ENCODE results near the gene UBR4. TPM values are rescaled to one million over a fixed set of nuclear protein-coding genes. Genes with fewer than 3 reads are reported as not detected.
"Not testable (repeated sequence)": the region's sequence is repeated elsewhere in the genome, so short reads cannot be mapped to it uniquely, and the experiment has no call there.

The UBR4 gene
- polyA plus RNA-seq, 6 donors from 2014 or later, result 3.5 to 25.2 (median 15.5) TPM

DNA sequence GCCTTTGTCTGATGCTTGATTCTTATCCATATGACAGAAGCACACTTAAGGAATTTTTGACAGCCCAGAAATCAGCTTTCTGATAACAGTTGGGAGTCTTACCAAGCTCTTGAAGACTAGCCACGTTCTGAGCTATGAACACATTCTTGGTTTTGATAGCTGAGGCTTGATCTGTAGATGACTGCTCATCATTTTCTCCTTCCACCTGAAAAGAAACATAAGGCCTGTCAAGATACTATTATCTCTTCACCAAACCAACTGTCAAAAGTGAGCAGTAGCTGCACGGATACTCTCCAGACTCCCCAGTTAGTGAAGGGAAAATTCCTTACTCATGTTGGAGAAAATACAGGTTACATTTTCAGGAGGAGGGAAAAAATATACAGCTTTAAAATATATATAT lies 12.2 kb downstream of the UBR4 start:
- no peak for DNase-seq
- Mint-ChIP-seq H3K27me3 (no peaks in the 10 kb centered on the region), H3K4me1 (peaks cover 8 to 15% (median 11%) of the 10 kb centered on the region in 3 donors), H3K27ac (no peak overlapping the region), H3K4me3 (no peak overlapping the region), H3K36me3 (peaks cover 27 to 31% of the 10 kb centered on the region in 2 donors), H3K9me3 (no peaks in the 10 kb centered on the region)
- ATAC-seq (ENCODE audit: low read depth in 2 of 2), result no peak

DNA sequence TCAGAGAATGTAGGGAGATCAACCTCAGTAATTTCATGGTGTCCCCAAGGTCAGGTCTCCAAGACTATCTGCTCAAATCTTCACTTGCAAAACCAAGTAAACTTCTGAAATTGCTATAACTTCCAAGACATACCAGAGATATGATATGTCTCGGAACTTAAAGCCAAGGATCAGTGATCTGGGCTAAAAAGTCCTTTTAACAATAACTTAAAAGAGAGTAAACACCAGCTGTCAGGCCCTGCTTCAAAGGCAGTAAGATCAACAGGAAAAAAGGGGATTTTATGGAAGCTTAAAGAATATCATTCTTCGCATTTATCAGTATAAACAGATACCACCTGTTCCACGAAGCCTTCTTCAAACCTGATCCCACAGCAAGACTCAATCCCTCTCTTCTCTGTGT lies 13.7 kb downstream of the UBR4 start:
- Mint-ChIP-seq H3K36me3 (peaks cover 27 to 44% of the 10 kb centered on the region in 2 donors), H3K4me1 (peaks cover 0 to 5% (median 4%) of the 10 kb centered on the region in 3 donors), H3K27me3 (no peaks in the 10 kb centered on the region), H3K4me3 (no peak overlapping the region), H3K27ac (peak overlapping the region in 1 of 6 donors; percentile 30), H3K9me3 (no peaks in the 10 kb centered on the region)
- ATAC-seq (ENCODE audit: low read depth in 2 of 2) (no peak), DNase-seq (no peak)

- DNase-seq, result no peak
- H3K27ac Mint-ChIP-seq, result peak overlapping the region in 1 of 6 donors; percentile 75
- no peak overlapping the region for H3K4me3 Mint-ChIP-seq
Observed at GRCh38 chr1:19193004-19193403, 17.1 kb downstream of the UBR4 start.

GRCh38 chr1:19191811-19192210 lies 18.3 kb downstream of the UBR4 start:
- H3K36me3 Mint-ChIP-seq, result peaks cover 29 to 44% of the 10 kb centered on the region in 2 donors
- no peaks in the 10 kb centered on the region for H3K9me3 Mint-ChIP-seq
- DNase-seq (no peak), ATAC-seq (ENCODE audit: low read depth in 2 of 2) (no peak)
- H3K27ac Mint-ChIP-seq, result no peak overlapping the region
- no peaks in the 10 kb centered on the region for H3K27me3 Mint-ChIP-seq
- peaks cover 0 to 10% (median 0%) of the 10 kb centered on the region in 3 donors for H3K4me1 Mint-ChIP-seq
- no peak overlapping the region for H3K4me3 Mint-ChIP-seq

More at GRCh38 chr1:19193004-19193403, 17.1 kb downstream of the UBR4 start:
- Mint-ChIP-seq H3K9me3 (no peaks in the 10 kb centered on the region), H3K27me3 (no peaks in the 10 kb centered on the region), H3K4me1 (peaks cover 0 to 10% (median 0%) of the 10 kb centered on the region in 3 donors), H3K36me3 (peaks cover 31 to 45% of the 10 kb centered on the region in 2 donors)
- no peak for ATAC-seq (ENCODE audit: low read depth in 2 of 2)

DNA sequence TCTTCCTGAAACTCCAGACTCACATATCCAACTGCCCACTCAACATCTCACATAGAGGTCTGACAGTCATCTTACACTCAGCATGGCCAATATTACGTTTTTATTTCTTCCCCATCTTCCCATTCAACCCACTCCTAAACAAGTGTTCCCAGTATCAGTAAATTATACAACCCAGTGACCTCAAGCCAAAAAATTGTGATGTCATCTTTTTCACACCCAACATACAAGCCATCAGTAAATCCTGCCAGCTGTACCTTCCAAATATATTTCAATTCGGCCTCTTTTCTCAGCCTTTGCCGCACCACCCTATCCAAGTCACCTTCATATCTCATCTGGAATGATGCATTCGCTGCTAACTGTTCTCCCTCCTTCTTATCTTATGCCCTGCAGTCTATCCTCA lies 19.6 kb downstream of the UBR4 start:
- peaks cover 28 to 52% of the 10 kb centered on the region in 2 donors for H3K36me3 Mint-ChIP-seq
- DNase-seq (no peak), ATAC-seq (ENCODE audit: low read depth in 2 of 2) (no peak)
- H3K4me3 Mint-ChIP-seq, result no peak overlapping the region
- H3K27me3 Mint-ChIP-seq, result no peaks in the 10 kb centered on the region
- H3K9me3 Mint-ChIP-seq, result no peaks in the 10 kb centered on the region
- H3K4me1 Mint-ChIP-seq, result peaks cover 0 to 6% (median 0%) of the 10 kb centered on the region in 3 donors
- H3K27ac Mint-ChIP-seq, result peak overlapping the region in 1 of 6 donors; percentile 1

- peaks cover 25 to 58% of the 10 kb centered on the region in 2 donors for H3K36me3 Mint-ChIP-seq
- H3K9me3 Mint-ChIP-seq, result no peaks in the 10 kb centered on the region
- no peak overlapping the region for H3K4me3 Mint-ChIP-seq
- H3K27ac Mint-ChIP-seq, result no peak overlapping the region
- no peaks in the 10 kb centered on the region for H3K27me3 Mint-ChIP-seq
- DNase-seq, result no peak
- H3K4me1 Mint-ChIP-seq, result peaks cover 0 to 6% (median 0%) of the 10 kb centered on the region in 3 donors
- ATAC-seq (ENCODE audit: low read depth in 2 of 2), result no peak
Observed at GRCh38 chr1:19189270-19189669, 20.8 kb downstream of the UBR4 start.

DNA sequence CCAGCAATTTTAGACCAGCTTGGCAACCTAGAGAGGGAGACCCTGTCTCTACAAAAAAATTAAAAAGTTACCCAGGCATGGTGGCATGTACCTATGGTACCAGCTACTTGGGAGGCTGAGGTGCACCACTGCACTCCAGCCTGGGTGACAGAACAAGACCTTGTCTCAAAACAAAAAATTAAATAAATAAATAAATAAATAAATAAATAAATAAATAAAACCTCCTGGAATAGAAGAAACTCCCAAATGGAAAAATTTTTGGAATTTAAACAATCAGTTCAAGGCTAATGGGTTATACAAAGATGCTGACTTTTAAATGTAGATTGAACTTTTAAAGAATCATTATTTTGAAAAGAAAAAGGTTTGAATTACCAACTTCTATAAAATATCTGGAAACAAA lies 22.2 kb downstream of the UBR4 start:
- H3K9me3 Mint-ChIP-seq, result no peaks in the 10 kb centered on the region
- no peak overlapping the region for H3K4me3 Mint-ChIP-seq
- ATAC-seq (ENCODE audit: low read depth in 2 of 2) (no peak), DNase-seq (no peak)
- H3K27me3 Mint-ChIP-seq, result no peaks in the 10 kb centered on the region
- H3K4me1 Mint-ChIP-seq, result peaks cover 0 to 6% (median 0%) of the 10 kb centered on the region in 3 donors
- peaks cover 28 to 52% of the 10 kb centered on the region in 2 donors for H3K36me3 Mint-ChIP-seq
- peak overlapping the region in 1 of 6 donors; percentile 16 for H3K27ac Mint-ChIP-seq

GRCh38 chr1:19186001-19186400 lies 24.1 kb downstream of the UBR4 start:
- Mint-ChIP-seq H3K9me3 (no peaks in the 10 kb centered on the region), H3K36me3 (peaks cover 43 to 47% of the 10 kb centered on the region in 2 donors), H3K27me3 (no peaks in the 10 kb centered on the region), H3K4me3 (no peak overlapping the region), H3K27ac (no peak overlapping the region), H3K4me1 (peaks cover 0 to 10% (median 0%) of the 10 kb centered on the region in 3 donors)
- no peak for ATAC-seq (ENCODE audit: low read depth in 2 of 2)
- DNase-seq, result no peak

DNA sequence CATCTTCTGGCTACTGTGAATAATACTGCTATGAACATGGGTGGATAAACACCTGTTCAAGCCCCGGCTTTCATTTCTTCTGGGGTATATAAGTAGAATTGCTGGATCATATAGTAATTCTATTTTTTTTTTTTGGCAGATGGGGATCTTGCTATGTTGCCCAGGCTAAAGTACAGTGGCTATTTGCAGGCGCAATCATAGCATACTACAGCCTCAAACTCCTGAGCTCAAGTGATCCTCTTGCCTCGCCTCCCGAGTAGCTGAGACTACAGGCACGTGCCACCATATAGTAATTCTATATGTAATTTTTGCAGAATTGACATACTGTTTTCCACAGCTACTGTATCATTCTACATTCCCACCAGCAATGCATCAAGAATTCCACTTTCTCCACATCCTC lies 27.8 kb downstream of the UBR4 start:
- DNase-seq (no peak), ATAC-seq (ENCODE audit: low read depth in 2 of 2) (no peak)
- peaks cover 46 to 48% of the 10 kb centered on the region in 2 donors for H3K36me3 Mint-ChIP-seq
- no peaks in the 10 kb centered on the region for H3K27me3 Mint-ChIP-seq
- H3K4me1 Mint-ChIP-seq, result peaks cover 0 to 4% (median 3%) of the 10 kb centered on the region in 3 donors
- H3K27ac Mint-ChIP-seq, result peak overlapping the region in 1 of 6 donors; percentile 7
- no peak overlapping the region for H3K4me3 Mint-ChIP-seq
- H3K9me3 Mint-ChIP-seq, result no peaks in the 10 kb centered on the region

DNA sequence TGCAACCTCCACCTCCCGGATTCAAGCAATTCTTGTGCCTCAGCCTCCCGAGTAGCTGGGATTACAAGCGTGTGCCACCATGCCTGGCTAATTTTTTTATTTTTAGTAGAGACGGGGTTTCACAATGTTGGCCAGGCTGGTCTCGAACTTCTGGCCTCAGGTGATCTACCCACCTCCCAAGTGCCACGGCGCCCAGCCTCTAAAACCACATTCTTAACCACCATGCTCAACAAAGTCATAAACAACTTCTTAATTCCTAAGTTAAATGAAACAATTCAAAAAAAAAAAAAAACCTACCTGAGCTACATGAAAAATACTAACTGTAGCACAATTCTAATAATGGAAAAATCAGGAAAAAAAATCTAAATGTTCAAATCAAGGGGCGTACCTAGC lies 29.8 kb downstream of the UBR4 start:
- not testable (repeated sequence) for DNase-seq; ATAC-seq (ENCODE audit: low read depth in 2 of 2); H3K9me3 Mint-ChIP-seq; H3K4me1 Mint-ChIP-seq; H3K27me3 Mint-ChIP-seq
- H3K27ac Mint-ChIP-seq, result peak overlapping the region in 2 of 6 donors; percentile 14 to 65
- H3K36me3 Mint-ChIP-seq, result peaks cover 36 to 39% of the 10 kb centered on the region in 2 donors
- H3K4me3 Mint-ChIP-seq, result peak overlapping the region in 1 of 8 donors; percentile 20

GRCh38 chr1:19179597-19180264 lies 30.3 kb downstream of the UBR4 start:
- H3K27me3 Mint-ChIP-seq, result no peaks in the 10 kb centered on the region
- H3K4me3 Mint-ChIP-seq, result peak overlapping the region in 1 of 8 donors; percentile 20
- H3K36me3 Mint-ChIP-seq, result peaks cover 36 to 40% of the 10 kb centered on the region in 2 donors
- ATAC-seq (ENCODE audit: low read depth in 2 of 2) (peak; percentile 38 to 52), DNase-seq (no peak)
- peak overlapping the region in 4 of 6 donors; percentile 14 to 76 (median 50) for H3K27ac Mint-ChIP-seq
- H3K4me1 Mint-ChIP-seq, result peaks cover 0 to 4% (median 3%) of the 10 kb centered on the region in 3 donors
- no peaks in the 10 kb centered on the region for H3K9me3 Mint-ChIP-seq

GRCh38 chr1:19178734-19179398 lies 31.2 kb downstream of the UBR4 start:
- Mint-ChIP-seq H3K27ac (peak overlapping the region in 2 of 6 donors; percentile 14 to 34), H3K4me1 (peaks cover 0 to 4% (median 3%) of the 10 kb centered on the region in 3 donors), H3K9me3 (no peaks in the 10 kb centered on the region), H3K27me3 (no peaks in the 10 kb centered on the region), H3K4me3 (no peak overlapping the region), H3K36me3 (peaks cover 36 to 40% of the 10 kb centered on the region in 2 donors)
- no peak for ATAC-seq (ENCODE audit: low read depth in 2 of 2)
- no peak for DNase-seq

DNA sequence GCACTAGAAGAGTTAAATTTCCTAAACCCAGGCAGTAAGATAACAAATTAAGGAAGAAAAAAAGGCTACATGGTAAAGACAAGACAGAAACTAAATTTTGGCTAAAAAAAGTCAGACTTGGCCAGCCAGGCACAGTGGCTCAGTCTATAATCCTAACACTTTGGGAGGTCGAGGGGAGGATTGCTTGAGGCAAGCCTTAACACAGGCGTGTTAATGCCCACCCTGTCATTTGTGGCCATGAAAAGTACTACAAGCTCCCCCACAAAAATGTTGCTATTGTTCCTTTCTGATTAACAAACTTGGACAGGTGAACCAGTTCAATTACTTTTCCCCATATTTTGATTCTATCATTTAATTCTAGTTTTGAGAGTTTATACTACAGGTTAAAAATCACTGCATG lies 32.3 kb downstream of the UBR4 start:
- Mint-ChIP-seq H3K27ac (no peak overlapping the region), H3K36me3 (peaks cover 33 to 47% of the 10 kb centered on the region in 2 donors)

DNA sequence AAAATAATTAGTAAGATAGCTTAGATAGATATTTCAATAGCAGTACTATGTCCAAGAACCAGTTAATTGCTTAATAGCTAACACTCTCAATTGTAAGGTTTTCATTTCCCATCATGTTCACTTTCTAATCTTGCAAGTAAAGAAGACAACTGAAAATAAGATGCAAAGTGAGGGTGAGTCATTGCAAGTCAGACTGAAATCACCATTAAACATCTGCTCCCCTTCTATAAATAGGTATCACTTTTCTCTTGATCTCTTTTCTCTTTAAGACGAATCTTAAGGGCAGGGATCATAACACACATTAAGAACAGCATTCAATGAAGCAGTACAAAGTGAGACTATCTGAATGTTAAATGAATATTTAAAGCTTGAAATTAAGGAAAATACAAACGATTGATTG lies 40.4 kb downstream of the UBR4 start:
- no peak for DNase-seq
- no peaks in the 10 kb centered on the region for H3K9me3 Mint-ChIP-seq
- H3K4me3 Mint-ChIP-seq, result no peak overlapping the region
- no peaks in the 10 kb centered on the region for H3K27me3 Mint-ChIP-seq
- no peak for ATAC-seq (ENCODE audit: low read depth in 2 of 2)
- no peaks in the 10 kb centered on the region for H3K4me1 Mint-ChIP-seq
- peaks cover 9 to 31% of the 10 kb centered on the region in 2 donors for H3K36me3 Mint-ChIP-seq
- no peak overlapping the region for H3K27ac Mint-ChIP-seq

More for the DNA sequence above, 32.3 kb downstream of the UBR4 start:
- no peaks in the 10 kb centered on the region for H3K9me3 Mint-ChIP-seq
- H3K4me3 Mint-ChIP-seq, result no peak overlapping the region
- ATAC-seq (ENCODE audit: low read depth in 2 of 2), result no peak
- no peak for DNase-seq
- H3K4me1 Mint-ChIP-seq, result peaks cover 0 to 4% (median 3%) of the 10 kb centered on the region in 3 donors
- no peaks in the 10 kb centered on the region for H3K27me3 Mint-ChIP-seq
